Activated CD4-positive, alpha-beta T cell treated with anti-CD3 and anti-CD28 coated beads, Interleukin-10, Interleukin-2, amounts not matched to agents 100 ng/mL and 50 ng/mL, durations not matched to agents 16 hours and 8 hours (primary cell): ENCODE results near the gene NFKBIA.
A peak's percentile ranks its signal among the peaks of the same experiment; 100 is the strongest.
"Not testable (repeated sequence)": the region's sequence is repeated elsewhere in the genome, so short reads cannot be mapped to it uniquely, and the experiment has no call there.

Experiments used
- DNase-seq: peaks from one replicate; pipeline ENCODE4 v3.0.0-alpha.2; 2020

NFKBIA gene, protein sequence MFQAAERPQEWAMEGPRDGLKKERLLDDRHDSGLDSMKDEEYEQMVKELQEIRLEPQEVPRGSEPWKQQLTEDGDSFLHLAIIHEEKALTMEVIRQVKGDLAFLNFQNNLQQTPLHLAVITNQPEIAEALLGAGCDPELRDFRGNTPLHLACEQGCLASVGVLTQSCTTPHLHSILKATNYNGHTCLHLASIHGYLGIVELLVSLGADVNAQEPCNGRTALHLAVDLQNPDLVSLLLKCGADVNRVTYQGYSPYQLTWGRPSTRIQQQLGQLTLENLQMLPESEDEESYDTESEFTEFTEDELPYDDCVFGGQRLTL

DNA sequence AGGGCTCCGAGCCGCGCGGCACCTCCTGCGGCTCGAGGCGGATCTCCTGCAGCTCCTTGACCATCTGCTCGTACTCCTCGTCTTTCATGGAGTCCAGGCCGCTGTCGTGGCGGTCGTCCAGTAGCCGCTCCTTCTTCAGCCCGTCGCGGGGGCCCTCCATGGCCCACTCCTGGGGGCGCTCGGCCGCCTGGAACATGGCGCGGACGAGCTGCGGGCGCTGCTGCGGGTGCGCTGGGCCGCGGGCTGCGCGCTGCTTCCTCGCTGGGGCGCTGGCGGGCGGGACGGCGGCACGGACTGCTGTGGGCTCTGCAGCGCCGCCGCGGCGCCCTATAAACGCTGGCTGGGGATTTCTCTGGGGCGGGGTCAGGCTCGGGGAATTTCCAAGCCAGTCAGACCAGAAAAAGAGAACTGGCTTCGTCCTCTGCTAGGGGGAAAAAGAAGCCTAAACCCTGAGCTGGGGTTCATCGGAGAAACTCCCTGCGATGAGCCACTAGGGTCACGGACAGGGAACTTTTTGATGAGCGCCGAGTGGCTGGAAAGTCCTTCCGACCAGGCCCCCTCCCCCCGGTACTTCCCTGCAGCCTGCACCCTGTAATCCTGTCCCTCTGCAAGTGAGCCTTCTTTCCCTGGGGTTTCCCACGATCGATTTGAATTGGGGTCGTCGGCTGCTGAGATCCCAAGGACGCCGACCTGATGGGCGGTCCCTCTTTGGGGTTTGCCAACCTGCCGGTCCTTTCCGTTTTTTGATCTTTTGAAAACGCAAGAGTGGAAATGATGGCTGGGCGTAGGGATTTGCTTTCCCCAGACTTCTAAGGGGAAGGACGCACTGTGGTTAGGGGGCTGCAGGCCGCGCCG is at the start of gene NFKBIA:
TSS of gene NFKBIA (minus strand) at position 301 of the 855 bp plus-strand sequence. CDS start at position 196, 105 bp downstream.
- DNase-seq: peak; percentile 98

DNA sequence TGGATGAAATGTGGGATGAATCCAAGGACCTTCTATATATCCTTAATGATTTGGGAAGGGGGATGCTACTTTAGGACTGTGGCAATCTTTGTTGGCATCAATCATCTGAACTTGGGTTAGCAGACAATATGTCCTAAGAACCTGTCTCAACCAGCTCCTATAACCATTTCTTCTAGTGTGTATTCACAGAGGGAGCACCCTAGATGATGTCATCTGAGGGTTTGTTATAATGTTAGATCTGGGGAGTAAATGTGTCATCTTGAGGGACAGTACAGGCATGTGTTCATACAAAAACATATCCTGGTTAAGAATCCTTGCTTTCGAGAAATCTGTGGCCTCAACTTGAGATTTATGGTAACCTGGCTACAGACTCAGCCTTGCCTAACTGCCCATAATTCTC is 41.9 kb upstream of the NFKBIA start:
- DNase-seq: no peak

DNA sequence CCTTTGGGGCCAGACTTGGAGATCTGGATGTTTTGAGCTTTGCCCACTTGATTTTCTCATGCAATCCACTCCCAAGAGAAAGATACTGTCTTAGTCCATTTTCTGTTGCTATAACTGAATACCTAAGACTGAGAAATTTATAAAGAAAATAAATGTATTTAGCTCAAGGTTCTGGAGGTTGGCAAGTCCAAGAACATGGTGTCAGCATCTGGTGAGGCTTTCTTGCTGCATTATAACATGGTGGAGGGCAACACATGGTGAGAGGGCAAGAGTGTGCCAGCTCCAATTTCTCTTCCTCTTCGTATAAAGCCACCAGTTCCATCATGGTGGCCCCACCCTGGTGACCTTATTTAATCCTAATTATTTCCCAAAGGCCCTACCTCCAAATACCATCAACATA is 39.6 kb upstream of the NFKBIA start:
- DNase-seq: no peak

DNA sequence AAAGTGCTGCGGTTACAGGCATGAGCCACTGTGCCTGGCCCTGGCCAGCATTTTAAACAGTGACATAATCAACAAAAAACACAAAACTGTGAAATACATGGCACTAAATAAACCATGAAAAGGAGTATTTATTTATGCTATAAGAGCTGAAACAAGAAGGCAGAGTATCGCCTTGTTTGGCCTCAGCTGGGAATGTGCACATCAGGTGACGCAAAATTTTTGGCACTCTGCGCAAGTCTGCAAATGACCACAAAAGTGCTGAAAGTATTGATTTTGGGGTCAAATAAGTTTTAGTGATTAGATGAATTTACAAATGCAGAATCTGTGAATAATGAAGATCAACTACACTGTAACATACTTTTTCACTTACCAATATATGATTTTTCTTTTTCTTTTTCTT is 36.6 kb upstream of the NFKBIA start:
- DNase-seq: no peak

DNA sequence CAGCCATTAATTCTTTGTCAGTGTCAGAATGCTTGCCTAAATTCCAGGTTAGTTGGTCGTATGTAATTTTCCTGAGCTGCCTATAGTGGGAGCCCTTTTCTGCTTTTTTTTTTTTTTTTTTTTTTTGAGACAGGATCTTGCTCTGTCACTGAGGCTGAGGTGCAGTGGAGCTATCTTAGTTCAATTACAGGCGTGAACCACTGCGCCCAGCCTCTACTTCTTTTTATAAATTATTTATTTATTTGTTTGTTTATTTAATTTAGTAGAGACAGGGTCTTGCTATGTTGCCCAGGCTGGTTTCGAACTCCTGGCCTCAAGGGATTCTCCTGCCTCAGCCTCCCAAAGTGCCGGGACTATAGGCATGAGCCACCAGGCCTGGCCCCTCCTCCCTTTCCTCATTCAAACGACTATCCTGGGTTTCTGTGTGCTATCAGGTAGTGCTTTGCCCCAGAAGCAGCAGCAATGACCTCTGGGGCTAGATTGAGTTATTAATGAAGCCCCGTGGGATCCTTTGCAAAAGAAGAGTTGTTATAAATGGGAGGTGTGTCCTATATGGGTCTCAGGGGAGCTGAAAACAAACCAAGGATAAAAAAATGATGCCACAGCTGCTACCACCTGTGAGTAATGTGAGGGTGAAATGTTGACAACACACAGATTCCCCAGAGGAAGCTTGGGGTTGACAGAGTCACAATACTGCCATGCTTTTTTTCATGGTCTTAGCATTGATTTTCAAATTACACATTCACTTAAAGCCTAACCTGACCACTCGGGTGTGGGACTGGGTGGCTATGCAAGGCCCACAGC is 34.6 kb upstream of the NFKBIA start:
- DNase-seq: no peak

DNA sequence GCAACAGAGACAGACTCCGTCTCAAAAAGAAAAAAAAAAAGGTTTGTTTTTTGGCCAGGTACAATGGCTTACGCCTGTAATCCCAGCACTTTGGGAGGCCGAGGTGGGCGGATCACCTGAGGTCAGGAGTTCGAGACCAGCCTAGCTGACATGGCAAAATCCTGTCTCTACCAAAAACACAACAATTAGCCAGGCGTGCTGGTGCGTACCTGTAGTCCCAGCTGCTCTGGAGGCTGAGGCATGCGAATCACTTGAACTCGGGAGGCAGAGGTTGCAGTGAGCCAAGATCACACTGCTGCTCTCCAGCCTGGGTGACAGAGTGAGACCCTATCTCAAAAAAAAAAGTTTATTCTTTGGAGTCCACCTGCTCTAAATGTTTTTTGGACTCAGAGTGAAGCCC is 33.9 kb upstream of the NFKBIA start:
- DNase-seq: not testable (repeated sequence)

DNA sequence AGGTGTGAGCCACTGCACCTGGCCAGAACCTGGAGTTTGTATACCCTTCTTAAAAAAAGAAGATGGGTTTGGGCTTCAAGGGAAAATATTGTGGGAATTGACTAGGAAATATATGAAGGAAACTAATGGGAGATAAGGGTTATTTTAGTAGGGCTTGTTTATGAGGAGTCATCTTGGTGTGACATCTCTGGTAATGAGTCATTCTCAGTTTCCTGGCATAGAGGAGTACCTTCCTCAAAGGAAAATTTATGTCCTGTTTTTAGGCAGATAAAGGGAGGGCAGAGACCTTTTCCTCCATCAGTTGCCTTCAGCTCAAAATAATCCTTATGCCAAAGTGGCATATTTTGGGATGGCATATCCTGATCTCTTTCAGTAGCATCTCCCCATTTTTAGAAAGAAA is 30.6 kb upstream of the NFKBIA start:
- DNase-seq: peak; percentile 30

DNA sequence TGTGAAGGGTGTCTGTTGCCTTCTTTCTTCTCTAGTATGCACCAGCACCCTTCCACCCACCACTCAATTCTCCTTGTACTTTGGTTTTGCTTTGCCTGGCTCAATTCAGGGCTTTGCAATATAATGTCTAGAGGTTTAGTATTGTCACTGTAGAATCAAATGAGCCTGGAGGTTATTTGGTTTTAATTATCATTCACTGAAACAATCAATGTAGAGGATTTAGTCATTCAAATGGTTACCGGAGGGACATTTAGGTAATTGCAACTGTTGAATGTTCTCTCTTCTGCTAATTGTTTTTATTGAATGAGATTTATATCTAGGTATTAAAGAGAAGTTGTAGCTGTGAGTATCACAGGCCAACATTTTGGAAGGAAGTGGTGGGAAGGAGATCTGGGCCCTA is 29.3 kb upstream of the NFKBIA start:
- no peak for DNase-seq

DNA sequence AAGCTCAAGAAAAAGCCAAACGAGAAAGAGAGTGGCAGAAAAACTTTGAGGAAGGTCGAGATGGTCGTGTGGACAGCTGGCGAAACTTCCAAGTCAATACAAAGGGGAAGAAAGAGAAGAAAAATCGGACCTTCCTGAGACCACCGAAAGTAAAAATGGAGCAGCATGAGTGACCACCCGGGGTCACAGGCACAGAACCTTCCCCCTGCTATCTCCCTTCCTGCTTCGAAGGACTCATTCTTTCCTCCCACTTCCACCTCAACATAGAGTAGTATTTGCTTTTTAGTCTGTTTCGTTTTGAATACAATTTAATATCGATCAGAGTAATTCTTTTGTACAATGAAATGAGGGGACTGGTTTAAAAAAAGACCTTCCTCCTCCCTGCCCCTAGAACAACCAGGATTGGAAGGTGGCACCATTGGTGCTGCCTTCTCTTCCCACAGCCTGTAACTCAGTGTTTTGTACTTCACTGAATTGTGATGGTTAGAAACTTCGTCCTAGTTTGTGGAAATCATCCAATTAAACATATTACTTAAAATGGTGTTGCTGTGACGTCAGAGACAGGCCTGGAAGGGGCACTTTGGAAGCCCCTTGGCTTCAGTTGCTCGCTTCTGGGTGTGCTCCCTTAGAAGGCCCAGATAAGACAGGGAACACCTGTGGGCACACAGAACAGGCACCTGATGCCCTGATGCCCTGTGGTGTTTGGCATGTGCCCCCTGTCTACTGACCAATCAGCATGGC is 26.1 kb upstream of the NFKBIA start:
- DNase-seq: no peak

DNA sequence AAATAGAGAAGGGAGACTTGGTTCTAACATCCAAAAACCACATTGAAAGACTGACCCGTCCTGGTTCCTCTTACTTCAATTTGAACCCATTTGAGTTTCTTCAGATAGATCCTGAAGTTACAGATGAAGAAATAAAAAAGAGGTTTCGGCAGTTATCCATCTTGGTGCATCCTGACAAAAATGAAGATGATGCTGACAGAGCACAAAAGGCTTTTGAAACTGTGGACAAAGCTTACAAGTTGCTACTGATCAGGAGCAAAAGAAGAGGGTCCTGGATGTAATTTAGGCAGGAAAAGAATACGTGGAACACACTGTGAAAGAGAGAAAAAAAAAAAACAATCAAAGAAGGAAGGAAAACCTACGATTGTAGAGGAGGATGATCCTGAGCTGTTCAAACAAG is 25.4 kb upstream of the NFKBIA start:
- no peak for DNase-seq

DNA sequence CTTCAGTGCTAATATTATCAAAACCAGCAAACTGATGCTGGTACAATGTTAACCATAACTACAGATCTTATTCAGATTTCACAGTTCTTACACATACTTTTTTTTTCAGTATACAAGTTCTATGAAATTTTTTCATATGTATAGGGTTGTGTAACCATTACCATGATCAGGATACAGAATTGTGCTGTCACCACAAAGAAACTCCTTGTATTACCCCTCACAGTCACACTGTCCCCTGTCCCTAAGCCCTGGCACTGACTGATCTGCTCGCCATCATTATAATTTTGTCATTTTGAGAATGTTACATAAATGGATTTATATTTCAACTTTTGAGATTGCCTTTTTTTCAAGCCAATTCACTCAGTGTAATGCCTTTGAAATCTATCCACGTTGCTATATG is 21.3 kb upstream of the NFKBIA start:
- peak; percentile 45 for DNase-seq

DNA sequence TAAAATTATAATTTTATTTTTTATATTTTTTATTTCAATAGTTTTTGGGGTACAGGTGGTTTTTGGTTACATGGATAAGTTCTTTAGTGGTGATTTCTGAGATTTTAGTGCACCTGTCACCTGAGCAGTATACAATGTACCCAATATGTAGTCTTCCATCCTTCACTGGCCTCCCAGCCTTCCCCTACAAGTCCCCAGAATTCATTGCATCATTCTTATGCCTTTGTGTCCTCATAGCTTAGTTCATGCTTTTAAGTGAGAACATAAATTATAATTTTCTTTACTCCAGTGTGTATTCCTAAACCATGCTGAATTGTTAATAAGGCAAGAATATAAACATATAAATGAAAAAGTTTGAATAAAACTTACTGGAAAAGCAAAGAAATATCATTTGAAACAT is 19.1 kb upstream of the NFKBIA start:
- no peak for DNase-seq

DNA sequence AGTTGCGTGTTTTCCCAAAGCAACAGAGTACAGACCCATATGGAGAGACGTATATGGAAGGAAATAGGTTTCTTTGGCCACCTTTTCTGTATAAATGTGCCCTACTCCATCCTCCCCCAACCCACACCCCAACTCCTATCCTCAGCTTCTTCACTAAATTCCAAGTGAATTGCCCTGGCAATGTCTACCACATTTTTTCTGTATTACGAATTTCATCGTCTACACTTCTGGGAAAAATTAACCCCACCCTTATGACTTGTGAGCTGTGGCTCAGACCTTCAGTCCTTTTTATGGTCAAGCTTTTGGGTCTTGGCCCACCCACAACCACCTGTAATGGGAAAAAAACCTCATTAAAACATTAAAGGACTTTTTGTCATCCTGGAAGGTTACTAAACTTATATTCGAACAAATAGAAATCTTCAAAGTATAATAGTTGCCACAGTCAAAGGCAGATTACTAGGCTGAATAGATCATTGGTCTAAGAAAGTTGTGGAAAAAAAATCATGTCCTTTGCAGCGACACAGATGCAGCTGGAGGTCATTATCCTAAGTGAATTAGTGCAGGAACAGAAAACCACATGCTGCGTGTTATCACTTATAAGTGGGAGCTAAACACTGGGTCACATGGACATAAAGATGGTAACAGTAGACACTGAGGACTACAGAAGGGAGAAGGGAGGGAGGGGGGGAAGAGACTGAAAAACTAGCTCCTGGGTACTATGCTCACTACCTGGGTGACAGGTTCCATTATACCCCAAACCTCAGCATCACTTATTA is 15.7 kb upstream of the NFKBIA start:
- DNase-seq: no peak

DNA sequence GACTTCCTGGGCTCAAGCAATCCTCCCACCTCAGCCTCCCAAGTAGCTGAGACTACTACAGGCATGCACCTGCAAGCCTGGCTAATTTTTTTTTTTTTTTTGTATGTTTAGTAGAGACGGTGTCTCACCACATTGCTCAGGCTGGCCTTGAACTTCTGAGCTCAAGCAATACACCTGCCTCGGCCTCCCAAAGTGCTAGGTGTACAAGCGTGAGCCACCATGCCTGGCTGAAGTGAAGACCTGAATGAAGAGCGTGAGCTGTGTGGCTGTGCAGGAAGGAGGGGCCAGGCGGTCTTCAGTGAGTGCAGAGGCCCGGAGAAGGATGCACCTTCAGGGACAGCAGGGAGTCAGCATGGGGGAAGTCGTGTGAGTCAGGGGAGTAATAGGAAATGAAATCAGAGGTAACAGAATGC is 14.9 kb upstream of the NFKBIA start:
- DNase-seq: no peak

DNA sequence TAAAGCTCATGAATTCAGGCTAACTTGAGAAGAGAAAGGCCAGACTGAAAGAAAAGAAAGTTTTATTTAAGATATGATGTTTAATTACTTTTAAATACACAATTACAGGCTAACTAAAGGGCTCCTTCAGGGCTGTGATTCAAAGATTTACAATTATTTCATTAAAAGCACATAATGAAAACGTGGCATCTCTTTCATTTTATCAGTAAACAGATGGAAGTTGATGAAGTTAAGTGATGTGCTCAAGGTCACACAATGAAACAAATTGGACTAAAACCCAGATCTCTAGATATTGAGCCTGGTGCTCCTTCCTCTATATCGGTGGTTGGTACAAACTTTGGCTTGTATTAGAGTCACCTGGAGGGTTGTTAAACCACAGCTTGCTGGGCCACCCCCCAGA is 13.5 kb upstream of the NFKBIA start:
- DNase-seq: no peak

DNA sequence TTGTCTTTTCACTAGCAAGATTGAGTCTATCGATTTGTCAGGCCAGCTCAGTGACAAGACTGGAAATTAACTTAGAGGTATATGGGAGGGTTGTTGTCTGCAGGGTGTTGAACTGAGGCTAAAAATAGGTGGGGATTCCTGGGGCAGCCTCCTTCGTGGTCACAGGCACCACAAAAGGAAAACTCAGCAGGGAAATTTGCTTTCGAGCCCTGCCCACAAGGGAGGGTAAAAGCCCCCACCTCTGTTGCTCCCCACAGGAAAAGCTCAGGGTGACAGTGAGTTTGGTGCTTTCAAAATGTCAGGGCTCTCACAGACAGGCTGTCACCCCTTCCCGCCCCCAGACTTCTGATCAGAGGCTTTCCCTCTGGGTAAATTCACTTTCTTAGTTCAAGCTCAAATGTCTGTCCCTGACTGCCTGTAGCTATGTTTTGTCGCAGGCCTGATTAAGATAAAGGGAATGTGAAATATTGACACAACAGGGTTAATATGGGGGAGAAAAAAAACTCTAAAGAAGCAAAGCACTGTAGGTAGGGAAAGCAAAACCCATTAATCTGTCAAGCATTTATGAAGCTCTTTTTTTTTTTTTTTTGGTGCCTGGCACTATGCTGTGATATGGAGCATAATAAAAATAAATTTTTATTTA is 11.7 kb upstream of the NFKBIA start:
- DNase-seq: peak; percentile 87

DNA sequence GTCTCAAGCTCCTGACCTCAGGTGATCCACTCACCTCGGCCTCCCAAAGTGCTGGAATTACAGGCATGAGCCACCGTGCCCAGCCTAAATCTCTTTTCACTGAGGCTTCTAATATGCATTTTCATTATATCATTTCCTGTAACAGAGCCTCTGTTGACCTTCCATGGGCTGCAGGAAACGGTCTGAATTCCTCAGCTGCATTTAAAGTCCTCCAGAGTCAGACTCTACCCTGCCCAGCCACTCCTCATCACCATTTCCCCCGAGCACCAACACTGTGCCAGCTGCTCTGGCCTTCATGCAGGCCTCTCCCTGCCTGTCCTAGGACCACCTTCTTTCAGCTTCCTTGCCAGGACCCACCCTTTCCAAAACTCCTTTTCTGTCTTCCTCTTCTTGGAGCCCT is 9.8 kb upstream of the NFKBIA start:
- DNase-seq: no peak

DNA sequence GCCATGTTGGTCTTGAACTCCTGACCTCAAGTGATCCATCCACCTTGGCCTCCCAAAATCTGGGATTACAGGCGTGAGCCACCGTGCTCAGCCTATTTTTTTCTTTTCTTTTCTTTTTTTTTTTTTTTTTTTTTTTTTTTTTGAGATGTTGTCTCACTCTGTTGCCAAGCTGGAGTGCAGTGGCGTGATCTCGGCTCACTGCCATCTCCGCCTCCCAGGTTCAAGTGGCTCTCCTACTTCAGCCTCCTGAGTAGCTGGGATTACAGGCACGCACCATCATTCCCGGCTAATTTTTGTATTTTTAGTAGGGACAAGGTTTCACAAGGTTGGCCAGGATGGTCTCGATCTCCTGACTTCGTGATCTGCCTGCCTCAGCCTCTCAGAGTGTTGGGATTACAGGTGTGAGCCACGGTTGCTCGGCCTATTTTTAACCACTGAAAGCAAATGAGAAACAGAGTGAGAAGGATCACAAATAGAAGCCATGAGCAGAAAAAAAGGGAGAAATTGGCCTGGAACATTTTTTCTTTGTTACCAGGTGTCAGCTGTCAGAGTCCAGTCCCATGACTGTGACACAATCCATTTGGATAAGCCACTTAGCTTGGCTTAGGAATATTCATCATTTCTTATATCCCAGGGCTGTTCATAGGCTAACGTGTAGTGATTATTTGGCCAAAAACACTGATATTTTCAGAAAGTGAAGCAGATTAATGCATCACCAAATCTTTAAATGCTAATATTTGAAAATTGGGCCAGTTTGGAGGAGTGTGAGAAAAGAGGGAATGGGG is 7.9 kb upstream of the NFKBIA start:
- DNase-seq: no peak

DNA sequence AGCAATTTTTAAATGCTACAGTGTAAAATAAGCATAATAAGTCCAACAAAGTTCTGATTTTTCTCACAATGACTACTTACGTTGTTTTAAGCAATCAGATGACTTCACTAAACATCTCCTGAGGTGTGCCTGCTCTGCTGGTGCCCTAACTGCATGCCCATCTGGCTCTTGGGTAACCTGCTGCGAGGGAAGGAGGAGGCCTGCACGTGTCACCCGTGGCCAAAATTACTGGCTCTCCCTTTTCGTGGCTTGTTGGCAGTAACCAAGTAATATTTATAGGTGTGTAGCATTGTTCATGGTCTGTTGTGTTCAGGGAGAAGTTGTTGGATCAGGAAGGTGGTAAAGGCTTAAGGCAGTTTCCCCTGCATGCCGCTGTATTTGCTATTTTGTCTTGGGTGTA is 6.3 kb upstream of the NFKBIA start:
- DNase-seq: no peak

DNA sequence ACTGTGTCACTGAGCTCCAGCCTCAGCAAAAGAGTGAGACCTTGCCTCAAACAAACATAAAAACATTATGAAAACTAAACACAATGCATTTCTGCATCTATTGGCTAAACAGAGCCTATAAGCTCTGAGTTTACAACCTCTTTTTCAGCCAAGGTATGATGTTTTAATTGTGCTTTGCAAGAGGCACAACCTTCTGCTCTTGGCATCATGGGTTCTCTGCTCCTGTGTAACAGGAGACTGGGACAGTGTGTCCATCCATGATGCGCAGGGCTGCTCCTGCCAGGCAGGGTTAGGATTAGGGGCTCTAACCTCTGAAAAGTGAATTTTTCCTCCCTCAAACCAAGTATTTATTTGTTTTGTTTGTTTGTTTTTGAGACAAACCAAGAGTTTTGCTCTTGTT is 5.0 kb upstream of the NFKBIA start:
- no peak for DNase-seq

DNA sequence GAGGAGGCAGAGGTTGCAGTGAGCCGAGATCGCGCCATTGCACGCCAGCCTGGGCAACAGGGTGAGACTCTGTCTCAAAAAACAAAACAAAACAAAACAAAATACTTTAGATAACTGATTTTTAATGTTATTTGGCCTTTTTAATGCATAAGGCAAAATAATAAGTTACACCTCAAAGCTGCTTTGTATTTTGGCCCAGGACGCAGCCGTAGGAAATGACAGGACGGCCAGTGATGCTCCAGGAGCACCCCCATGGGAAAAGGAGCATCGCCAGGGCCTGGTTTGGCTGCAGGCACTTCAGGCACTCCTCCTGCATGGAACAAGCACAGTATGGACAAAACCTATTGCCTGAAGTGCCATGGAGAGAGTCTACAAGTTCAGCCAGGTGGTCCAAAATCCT is 3.5 kb upstream of the NFKBIA start:
- no peak for DNase-seq
